Neural cell (in vitro differentiated cells): Measurements from ENCODE around the gene MRPL37.

Source experiments
- EZH2 ChIP-seq: fragments of 200-600, 300-800 bp; shearing (Covaris generic), sonication (generic); IDR thresholded peaks from 2 replicates; pipeline ENCODE4 v1.6.1; 2014; ENCODE audit warnings: antibody characterized with exemption, low read length, borderline replicate concordance, mild to moderate bottlenecking; ENCODE audit not compliant: insufficient read depth, poor library complexity, severe bottlenecking
- POLR2AphosphoS5 ChIP-seq: IDR thresholded peaks from 2 replicates; pipeline ENCODE4 v1.6.1; 2012
- RAD21 ChIP-seq: fragments of 450-650 bp; conservative IDR thresholded peaks from 2 replicates; pipeline ENCODE4 v1.6.1; 2014; ENCODE audit warnings: antibody characterized with exemption, mild to moderate bottlenecking, moderate library complexity
- TAF1 ChIP-seq: IDR thresholded peaks from 2 replicates; pipeline ENCODE4 v1.6.1; 2012; ENCODE audit warnings: low read depth
- TF ChIP-seq, protein P1 (sequence below): fragments of 450-650 bp; IDR thresholded peaks from 2 replicates; pipeline ENCODE4 v1.5.1; 2014; ENCODE audit warnings: antibody characterized with exemption, mild to moderate bottlenecking, moderate library complexity; ENCODE audit not compliant: poor library complexity, severe bottlenecking
- TF ChIP-seq, protein P2 (sequence below): IDR thresholded peaks from 2 replicates; pipeline ENCODE4 v1.6.1; 2012; ENCODE audit warnings: borderline replicate concordance

DNA sequence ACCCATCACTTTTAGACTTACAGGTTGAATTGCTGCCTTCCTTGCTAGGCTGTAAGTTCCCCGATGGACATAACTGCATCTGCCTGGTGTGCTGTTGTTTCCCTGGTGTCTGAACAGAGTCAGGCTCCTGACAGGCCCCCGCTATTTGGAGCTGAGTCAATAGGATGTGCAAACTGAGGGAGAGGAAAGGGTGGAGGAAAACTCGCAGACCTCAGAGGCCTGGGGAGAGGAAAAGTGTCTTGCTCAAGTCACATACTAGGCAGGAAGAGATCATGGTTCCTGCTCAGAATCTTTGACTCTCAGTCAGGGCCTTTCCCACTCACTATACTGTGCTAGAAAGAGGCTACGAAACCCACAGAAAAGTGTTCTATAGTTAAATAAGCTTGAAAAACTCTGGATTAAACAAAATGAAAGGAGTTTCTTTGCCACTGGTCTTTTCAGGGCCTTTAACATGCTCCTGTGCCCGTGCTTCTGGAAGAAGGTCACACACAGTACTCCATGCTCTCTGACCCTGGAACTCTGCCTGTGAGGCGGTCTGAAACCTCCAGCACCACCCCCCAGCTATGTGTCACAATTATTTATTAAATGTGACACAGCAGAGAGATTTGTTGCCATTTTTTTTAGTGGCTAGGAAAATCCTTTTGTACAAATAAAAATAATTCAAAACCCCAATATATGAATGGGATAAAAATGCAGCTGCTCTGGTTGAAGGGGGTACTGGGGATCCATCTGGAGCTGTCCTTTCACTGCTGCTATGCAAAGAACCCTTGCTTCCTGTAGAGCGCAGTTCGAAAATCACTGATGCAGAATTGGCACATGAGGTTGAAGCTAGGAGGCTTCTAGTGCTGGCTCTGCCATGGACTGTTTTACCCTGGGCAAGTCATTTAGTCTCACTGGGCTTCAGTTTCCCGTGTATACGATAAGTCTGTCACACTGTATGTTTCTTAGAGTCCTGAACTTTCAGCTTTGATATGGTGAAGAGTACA is 27.1 kb upstream of the MRPL37 start:
- TF ChIP-seq TAF1 = no peak
- no peak for TF ChIP-seq POLR2AphosphoS5
- no peak for TF ChIP-seq RAD21
- TF ChIP-seq, protein P1, sequence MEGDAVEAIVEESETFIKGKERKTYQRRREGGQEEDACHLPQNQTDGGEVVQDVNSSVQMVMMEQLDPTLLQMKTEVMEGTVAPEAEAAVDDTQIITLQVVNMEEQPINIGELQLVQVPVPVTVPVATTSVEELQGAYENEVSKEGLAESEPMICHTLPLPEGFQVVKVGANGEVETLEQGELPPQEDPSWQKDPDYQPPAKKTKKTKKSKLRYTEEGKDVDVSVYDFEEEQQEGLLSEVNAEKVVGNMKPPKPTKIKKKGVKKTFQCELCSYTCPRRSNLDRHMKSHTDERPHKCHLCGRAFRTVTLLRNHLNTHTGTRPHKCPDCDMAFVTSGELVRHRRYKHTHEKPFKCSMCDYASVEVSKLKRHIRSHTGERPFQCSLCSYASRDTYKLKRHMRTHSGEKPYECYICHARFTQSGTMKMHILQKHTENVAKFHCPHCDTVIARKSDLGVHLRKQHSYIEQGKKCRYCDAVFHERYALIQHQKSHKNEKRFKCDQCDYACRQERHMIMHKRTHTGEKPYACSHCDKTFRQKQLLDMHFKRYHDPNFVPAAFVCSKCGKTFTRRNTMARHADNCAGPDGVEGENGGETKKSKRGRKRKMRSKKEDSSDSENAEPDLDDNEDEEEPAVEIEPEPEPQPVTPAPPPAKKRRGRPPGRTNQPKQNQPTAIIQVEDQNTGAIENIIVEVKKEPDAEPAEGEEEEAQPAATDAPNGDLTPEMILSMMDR = no peak
- TF ChIP-seq, protein P2, sequence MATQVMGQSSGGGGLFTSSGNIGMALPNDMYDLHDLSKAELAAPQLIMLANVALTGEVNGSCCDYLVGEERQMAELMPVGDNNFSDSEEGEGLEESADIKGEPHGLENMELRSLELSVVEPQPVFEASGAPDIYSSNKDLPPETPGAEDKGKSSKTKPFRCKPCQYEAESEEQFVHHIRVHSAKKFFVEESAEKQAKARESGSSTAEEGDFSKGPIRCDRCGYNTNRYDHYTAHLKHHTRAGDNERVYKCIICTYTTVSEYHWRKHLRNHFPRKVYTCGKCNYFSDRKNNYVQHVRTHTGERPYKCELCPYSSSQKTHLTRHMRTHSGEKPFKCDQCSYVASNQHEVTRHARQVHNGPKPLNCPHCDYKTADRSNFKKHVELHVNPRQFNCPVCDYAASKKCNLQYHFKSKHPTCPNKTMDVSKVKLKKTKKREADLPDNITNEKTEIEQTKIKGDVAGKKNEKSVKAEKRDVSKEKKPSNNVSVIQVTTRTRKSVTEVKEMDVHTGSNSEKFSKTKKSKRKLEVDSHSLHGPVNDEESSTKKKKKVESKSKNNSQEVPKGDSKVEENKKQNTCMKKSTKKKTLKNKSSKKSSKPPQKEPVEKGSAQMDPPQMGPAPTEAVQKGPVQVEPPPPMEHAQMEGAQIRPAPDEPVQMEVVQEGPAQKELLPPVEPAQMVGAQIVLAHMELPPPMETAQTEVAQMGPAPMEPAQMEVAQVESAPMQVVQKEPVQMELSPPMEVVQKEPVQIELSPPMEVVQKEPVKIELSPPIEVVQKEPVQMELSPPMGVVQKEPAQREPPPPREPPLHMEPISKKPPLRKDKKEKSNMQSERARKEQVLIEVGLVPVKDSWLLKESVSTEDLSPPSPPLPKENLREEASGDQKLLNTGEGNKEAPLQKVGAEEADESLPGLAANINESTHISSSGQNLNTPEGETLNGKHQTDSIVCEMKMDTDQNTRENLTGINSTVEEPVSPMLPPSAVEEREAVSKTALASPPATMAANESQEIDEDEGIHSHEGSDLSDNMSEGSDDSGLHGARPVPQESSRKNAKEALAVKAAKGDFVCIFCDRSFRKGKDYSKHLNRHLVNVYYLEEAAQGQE = no peak
- TF ChIP-seq EZH2 = no peak
